Hematopoietic multipotent progenitor cell treated with erythropoietin and hydrocortisone succinate and interleukin-3 and kit ligand, for 17 days (in vitro differentiated cells): ENCODE measurements around the gene FLT3LG.

Experiments
- DNase-seq: peaks from one replicate; pipeline ENCODE4 v3.0.0-alpha.2; 2015; ENCODE audit warnings: low spot score

Gene FLT3LG

DNA sequence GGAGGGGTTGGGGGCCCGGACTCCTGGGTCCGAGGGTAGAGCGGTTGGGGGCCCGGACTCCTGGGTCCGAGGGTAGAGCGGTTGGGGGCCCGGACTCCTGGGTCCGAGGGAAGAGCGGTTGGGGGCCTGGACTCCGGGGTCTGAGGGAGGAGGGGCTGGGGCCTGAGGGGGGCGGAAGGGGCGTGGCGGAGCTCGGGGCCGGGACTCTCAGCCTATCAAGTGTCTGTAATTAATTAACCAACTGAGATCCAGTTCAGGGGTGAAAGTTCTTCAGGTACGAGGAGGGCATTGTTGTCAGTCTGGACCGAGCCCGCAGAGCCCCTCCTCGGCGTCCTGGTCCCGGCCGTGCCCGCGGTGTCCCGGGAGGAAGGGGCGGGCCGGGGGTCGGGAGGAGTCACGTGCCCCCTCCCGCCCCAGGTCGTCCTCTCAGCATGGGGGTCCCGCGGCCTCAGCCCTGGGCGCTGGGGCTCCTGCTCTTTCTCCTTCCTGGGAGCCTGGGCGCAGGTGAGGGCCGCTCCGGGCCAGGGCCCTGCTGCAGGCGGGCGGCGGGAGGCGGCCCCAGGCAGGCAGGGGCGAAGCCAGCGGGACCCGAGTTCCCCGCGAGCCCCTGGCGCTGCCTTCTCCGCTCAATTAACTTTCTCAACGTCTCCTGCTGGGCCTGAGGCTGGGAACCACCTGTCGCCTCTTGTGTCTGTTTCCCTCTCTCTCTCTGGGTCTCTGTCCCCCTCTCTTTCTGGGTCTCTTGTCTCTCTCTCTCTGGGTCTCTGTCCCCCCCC is 39.1 kb downstream of the FLT3LG start:
- no peak for DNase-seq

DNA sequence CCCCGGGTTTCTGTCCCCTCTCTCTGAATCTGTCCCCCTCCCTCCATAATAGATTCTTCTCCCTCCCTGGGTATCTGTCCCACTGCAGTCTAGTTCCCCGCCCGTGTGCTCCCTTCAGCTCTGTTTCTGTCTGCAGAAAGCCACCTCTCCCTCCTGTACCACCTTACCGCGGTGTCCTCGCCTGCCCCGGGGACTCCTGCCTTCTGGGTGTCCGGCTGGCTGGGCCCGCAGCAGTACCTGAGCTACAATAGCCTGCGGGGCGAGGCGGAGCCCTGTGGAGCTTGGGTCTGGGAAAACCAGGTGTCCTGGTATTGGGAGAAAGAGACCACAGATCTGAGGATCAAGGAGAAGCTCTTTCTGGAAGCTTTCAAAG is 39.7 kb downstream of the FLT3LG start:
- DNase-seq = no peak

DNA sequence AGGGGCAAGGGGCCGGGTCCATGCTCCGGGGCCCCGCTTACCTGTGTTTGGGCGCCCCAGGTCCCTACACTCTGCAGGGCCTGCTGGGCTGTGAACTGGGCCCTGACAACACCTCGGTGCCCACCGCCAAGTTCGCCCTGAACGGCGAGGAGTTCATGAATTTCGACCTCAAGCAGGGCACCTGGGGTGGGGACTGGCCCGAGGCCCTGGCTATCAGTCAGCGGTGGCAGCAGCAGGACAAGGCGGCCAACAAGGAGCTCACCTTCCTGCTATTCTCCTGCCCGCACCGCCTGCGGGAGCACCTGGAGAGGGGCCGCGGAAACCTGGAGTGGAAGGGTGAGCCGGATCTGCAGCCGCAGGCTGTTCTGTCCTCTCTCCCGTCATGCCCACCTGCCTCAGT is 40.1 kb downstream of the FLT3LG start:
- no peak for DNase-seq

DNA sequence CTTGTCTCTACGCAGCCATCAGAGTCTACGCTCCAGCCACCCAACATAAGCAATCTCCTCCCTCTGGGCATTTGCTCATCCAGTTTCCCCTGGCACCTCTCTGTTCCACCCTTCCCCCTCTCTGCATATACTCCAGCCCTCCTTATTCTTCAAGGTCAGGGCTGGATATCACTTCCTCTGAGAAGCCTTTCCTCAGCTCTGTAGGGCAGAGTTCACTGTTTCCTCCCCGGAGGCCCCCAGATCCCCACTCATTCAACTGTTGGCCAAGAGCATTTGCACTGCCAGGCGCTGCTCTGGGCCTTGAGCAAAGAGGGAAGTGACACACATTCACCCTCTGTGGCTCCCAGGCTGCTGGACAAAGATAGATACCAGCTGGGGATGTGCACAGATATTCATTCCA is 41.8 kb downstream of the FLT3LG start:
- no peak for DNase-seq

DNA sequence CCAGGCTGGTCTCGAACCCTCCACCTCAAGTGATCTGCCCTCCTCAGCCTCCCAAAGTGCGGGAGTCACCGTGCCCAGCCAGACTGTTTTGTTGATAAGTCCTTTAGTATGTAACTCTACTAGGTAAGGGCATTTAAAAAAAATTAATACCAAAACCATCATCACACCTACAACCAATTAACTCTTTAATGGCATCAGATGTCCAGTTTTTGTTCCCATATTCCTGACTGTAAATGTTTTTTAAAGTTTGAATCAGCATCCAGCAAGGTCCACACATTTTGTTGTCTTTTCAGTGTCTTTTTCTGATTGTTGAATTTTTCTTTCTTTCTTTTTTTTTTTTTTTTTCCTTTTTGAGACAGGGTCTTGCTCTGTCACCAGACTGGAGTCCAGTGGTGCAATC is 44.0 kb downstream of the FLT3LG start:
- no peak for DNase-seq

DNA sequence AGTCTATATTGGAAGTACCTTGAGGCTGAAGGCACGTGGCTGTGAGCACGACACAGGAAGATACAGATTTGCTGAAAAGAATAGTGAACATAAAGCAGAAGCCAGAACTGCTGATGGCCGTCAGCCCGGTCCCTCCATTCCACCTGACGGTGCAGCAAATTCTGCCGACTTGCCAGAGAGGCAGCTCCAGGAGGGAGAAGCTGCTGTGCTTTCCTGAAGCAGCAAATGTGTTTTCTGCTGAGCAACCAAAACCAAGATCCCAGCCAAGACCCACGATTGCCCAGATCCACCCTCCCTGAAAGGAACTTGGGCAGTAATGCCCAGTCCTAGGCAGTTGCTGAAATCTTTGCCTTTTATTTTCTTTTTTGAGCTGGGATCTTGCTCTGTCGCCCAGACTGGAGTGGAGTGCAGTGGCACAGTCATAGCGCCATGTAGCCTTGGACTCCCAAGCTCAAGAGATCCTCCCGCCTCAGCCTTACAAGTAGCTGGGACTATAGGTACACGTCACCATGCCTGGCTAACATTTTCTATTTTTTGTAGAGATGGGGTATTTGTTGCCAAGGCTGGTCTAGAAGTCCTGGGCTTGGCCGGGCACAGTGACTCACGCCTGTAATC is 46.8 kb downstream of the FLT3LG start:
- DNase-seq = no peak

DNA sequence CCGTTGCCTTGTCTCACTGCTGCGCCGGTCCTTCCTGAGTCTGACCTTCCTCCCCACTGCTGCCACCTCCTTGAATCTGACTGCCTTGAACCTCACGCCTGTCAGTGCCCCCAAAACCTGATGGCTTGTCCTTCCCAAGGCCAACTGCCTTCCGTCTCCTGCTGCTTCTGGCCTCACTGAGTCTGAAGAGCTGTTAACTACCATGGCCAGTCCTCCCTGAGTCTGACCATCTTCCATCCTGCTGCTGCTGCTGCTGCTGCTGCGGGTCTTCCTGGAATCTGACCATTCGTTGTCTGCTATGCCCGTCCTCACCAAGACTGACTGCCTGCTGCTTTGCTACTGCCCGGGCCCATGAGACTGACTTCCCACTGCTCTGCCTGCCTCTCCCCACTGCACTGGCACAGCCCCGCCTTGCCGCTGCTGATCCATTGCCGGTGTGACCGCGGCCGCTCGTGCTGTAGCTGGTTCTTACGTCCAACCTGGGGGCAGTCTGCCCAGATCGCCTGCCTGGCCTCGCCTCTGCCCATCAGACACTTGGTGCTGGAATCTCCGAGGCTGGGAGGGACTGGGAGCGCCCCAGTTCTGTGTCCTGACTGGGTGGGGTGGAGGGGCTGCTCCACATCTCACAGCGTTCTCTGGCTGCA is 50.9 kb downstream of the FLT3LG start:
- DNase-seq = no peak

DNA sequence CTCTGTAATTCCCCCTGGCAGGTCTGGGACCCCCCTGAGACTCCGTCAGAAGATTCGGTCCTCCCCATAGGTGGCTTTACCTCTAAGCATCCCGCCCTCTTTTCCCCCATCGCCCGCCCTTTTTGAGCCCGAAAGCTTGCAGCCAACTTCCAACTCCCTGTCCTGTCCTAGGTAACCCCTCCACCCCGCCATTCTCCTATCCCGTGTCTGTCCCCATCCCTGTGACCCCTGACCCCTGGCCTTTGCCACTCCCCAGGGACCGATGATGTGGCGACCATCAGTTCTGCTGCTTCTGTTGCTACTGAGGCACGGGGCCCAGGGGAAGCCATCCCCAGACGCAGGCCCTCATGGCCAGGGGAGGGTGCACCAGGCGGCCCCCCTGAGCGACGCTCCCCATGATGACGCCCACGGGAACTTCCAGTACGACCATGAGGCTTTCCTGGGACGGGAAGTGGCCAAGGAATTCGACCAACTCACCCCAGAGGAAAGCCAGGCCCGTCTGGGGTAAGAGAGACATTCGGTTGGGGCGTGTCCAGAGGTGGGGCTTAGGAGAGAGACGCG is 54.3 kb downstream of the FLT3LG start:
- DNase-seq = no peak

DNA sequence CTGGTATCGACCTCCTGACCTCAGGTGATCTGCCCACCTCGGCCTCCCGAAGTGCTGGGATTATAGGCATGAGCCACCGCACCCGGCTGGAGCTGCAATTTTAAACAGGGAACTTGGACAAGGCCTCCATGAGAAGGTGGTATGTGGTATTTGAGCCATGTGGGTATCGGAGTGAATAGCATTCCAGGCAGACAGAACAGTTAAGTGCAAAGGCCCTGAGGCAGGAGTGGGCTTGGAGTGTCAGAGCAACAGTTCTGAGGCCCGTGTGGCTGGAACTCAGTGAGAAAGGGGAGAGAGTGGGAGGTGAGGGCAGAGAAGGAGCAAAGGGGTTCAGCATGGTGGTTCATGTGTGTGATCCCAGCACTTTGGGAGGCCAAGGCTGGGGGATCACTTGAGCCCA is 56.7 kb downstream of the FLT3LG start:
- DNase-seq = no peak

DNA sequence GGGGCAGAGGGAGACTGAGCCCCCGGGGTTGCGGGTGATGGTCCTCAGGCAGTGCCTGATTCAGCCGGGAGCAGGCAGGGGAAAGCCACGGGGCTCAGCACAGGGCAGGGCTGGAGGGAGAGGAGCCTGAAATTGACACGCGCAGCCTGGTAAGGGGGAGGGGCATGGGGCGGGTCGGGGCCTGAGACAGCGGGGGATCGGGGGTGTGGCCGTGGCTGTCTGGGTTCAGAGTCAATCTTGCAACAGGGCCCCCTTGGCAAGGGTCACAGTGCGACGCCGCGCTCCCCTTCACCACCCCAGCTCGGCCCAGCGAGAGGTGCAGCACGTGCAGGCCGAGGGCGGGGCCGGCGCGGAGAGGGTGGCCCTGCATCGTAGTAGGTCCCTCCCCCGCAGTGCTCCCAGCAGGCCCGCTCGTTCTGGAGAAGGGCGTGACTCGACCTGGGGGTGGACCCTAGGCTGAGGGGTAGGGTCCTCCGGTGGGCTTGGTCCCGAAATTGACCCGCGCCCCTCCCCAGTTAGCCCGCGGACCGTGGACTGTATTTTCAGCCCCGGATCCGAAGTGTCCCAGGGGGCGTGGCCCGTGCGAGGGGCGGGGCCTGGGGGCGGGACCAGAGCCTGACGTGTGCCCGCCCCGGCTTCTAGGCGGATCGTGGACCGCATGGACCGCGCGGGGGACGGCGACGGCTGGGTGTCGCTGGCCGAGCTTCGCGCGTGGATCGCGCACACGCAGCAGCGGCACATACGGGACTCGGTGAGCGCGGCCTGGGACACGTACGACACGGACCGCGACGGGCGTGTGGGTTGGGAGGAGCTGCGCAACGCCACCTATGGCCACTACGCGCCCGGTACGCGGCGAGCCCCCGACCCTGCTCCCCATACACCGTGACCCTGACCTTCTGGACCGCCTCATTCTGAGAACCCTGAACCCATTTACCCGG is 59.8 kb downstream of the FLT3LG start:
- peak; percentile 84 for DNase-seq

DNA sequence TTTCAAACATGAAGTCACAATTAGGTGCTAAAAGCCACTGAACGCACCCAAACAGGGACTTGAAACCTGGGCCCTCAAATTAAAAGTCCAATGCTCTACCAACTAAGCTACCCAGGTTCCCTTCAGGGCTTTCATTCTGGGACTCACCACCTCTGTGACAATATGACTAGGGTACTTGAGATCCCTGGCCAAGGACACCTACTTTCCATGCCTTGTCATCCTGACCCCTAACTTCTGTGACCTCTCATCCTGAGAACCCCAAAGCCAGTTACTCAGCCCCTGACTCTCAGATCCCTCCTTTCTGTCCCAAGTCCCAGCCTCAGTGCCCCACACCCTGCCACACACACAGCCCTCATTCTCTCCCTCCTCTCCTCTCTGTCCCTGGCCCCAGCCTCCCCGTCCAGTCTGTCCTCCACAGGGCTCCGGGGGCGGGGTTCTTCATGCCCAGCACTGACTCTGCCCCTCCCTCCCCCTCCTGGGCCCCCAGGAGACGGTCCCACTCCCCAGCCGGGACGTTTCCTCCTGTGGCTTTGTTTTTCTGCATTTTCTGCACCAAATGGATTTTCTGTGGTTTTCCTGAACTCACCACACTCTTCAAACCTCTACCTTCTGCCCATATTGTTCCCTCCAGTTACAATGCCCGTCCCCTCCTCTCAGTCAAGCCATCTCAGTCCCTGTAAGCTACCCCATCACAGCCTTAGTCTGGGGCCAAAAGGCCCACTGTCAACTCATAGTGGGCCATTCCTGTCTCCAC is 60.8 kb downstream of the FLT3LG start:
- no peak for DNase-seq
